AG04449 (cell line): ENCODE results near the gene KLK7.

Experiments
- CTCF ChIA-PET: fragments of 350-600 bp; formaldehyde crosslinking; extraction: SDS; loops from one replicate; lab custom pipeline; 2021; ENCODE audit warnings: antibody characterized with exemption; lab: Yijun Ruan, JAX
- POLR2A ChIA-PET: fragments of 400-600, 350-600 bp; formaldehyde crosslinking; extraction: SDS; loops from one replicate; lab custom pipeline; 2020; ENCODE audit warnings: antibody characterized with exemption, inconsistent platforms; lab: Yijun Ruan, JAX
- DNase-seq: peaks from one replicate; pipeline ENCODE4 v3.0.0-alpha.2; 2010; ENCODE audit warnings: low read depth, low spot score
- H3K4me3 ChIP-seq: 2 replicates; pipeline ENCODE4 v1.5.1; 2011; ENCODE audit warnings: low read depth, mild to moderate bottlenecking, control low read depth, low read length
- CTCF ChIP-seq: IDR thresholded peaks from one replicate; pipeline ENCODE4 v1.5.1; 2011; ENCODE audit warnings: mild to moderate bottlenecking, moderate library complexity, low read length, control low read depth, inconsistent platforms; ENCODE audit not compliant: insufficient read depth; ENCODE audit errors: missing control alignments

The KLK7 gene

DNA sequence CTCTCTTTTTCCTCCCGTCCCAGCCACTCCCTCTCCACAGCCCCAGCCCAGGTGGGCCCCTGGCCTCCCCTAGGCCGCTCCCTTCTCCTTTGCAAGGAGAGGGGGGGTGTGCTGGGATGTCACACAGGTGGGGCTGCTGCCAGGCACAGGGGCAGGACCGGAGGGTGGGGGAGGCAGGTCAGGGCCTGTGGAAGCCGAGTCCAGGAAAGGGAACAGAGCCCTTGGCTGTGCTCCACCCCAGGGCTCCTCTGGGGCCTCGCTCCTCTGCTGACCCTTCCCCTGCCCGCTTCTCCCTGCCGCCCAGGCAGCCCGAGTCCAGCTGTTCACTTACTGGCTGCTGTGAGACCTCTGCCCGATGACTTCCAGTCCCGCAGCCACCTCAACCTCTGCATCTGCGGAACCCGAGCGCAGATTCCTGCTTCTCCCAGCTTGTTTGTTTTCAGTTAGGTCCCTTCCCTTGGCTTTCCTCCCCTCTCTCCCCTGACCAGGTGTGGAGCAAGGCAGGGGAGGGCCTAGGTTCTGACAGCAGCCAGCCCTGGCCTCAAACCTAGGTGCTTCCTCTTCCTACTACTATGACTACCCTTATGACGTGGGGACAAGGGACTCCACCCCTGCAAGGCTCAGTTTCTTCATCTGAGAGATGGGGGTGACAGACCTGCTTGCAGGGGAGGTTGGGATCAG, 43.5 kb upstream of the KLK7 start:
- TF ChIP-seq CTCF: no peak
- no peak overlapping the region for H3K4me3 ChIP-seq
- ChIA-PET POLR2A (interaction anchor here (0.5 kb wide), 1 partner anchor 10 kb away, joined by 3 read pairs; no protein-coding TSS in a partner anchor), CTCF (no interaction called here)
- DNase-seq: no peak

DNA sequence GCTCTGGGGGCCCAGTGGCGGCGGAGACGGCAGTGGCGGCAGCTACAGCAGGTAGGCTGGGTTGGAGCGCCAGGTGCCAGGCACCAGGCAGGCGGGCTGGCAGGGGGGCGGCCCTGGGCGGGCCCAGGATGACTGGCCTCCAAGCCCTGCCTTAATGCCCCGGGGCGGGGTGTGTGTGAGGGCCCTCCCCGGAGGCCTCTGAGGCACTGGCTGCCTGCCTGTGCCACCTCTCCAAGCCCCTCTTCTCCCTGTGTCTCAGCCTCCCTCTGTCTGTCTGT, 42.8 kb upstream of the KLK7 start, which contains the start of gene KLK11:
Gene KLK11, minus strand, starts transcription at position 63 of the 278 bp plus-strand sequence. CDS start 985 bp downstream, outside the sequence.
- CTCF ChIA-PET: no interaction called here
- no peak for DNase-seq
- POLR2A ChIA-PET: no interaction called here
- no peak for TF ChIP-seq CTCF
- H3K4me3 ChIP-seq: no peak within 1 kb of the TSS

DNA sequence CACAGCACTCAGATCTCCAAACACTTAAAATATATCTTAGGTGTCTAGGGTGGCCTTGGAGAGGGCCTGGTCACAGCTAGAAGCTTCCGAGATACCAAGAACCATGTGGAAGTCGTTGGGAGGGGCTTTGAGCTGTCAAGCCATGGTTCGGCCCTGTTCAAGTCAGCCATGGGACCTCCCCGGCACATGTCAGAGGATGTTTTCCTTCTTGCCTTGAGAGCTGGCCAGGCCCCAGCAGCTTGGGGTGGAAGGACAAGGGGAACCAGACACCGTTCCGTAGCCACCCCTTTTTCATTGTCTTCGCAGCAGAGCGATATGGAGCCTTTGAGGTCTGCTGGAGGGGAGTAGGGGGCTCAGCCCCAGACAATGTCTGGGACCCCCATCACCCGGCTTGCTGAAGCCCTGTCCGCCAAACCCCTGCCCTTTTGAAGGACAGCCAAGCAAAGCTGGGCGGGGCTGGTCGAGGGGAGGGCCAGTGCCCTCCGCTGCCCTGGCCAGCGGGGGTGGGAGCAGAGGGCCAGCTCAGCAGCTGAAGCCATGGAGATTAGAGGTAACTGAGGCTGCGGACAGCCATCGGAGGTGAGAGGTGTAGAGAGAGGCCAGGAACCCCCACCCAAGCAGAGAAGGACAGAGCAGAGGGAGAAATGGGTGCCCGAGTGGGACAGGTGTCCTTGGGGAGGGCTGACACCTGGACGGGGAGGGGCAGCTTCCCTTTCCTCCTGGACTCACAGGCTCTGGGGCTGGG, 42.3 kb upstream of the KLK7 start:
- TF ChIP-seq CTCF: no peak
- POLR2A ChIA-PET: no interaction called here
- DNase-seq: no peak
- CTCF ChIA-PET: no interaction called here
- no peak overlapping the region for H3K4me3 ChIP-seq

DNA sequence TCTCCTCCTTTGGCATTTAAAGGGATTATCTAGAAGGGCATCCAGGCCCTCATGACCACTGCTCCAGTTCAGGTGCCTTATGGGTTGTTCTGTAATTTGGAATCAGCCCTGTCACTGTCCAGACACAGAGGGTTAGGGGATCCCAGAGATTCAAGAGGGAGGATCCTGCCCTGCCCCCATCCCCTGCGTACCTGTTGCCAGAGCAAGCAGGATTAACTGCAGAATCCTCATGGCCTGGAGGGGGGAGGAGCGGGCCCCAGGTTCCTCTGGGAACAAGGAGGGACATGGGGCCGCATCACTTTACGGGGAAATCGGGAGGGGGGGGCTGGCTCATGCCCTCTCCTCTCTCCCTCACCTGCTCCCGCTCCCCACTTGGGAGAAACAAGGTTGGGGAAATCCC, 41.7 kb upstream of the KLK7 start:
- no peak for DNase-seq
- CTCF ChIA-PET: no interaction called here
- no peak for TF ChIP-seq CTCF
- H3K4me3 ChIP-seq: no peak overlapping the region
- POLR2A ChIA-PET: no interaction called here

DNA sequence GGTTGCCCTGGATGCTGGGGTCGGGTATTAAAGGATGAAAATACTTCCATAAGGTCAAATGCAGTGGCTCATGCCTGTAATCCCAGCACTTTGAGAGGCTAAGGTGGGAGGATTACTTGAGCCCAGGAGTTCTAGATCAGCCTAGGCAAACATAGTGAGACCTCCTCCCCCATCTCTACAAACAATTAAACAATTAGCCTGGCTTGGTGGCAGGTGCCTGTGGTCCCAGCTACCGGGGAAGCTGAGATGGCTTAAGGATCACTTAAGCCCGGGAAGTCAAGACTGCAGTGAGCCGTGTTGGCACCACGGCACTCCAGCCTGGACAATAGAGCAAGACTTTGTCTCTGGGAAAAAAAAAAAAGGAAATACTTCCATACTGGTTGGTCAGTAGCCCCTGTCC, 41.2 kb upstream of the KLK7 start:
- ChIA-PET CTCF (interaction anchor here (6.4 kb wide), 1 partner anchor 71 kb away, joined by 61 read pairs; no protein-coding TSS in a partner anchor), POLR2A (no interaction called here)
- no peak overlapping the region for H3K4me3 ChIP-seq
- DNase-seq: no peak
- no peak for TF ChIP-seq CTCF

DNA sequence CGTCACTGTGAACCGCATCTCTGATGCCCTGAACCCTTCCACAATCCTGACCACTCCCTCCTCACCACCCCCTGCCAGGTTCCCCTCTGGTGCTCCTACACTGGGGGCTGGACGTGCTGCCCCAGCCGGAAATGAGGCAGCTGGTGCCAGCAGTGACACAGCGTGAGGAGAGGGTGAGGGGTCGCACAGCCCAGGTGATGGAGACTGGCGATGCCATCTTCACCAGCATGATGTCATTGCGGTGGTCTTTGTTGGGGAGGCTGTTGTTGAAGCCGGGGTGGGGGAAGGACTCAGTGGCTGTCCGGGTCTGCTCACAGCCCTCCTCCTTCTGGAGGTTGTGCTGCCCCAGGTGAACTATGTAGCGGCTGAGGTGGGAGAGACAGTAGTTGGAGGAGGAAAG, 40.2 kb upstream of the KLK7 start:
- ChIA-PET CTCF (interaction anchor here (6.4 kb wide), 1 partner anchor 72 kb away, joined by 61 read pairs; no protein-coding TSS in a partner anchor), POLR2A (no interaction called here)
- no peak overlapping the region for H3K4me3 ChIP-seq
- no peak for DNase-seq
- no peak for TF ChIP-seq CTCF
